Activated effector memory CD4-positive, alpha-beta T cell treated with anti-CD3 and anti-CD28 coated beads, Interleukin-2, amount 50 U/mL, for 16 hours (primary cell): ENCODE results near the gene ARID1B.

Experiments
- DNase-seq: peaks from one replicate; pipeline ENCODE4 v3.0.0-alpha.2; 2020

ARID1B gene

DNA sequence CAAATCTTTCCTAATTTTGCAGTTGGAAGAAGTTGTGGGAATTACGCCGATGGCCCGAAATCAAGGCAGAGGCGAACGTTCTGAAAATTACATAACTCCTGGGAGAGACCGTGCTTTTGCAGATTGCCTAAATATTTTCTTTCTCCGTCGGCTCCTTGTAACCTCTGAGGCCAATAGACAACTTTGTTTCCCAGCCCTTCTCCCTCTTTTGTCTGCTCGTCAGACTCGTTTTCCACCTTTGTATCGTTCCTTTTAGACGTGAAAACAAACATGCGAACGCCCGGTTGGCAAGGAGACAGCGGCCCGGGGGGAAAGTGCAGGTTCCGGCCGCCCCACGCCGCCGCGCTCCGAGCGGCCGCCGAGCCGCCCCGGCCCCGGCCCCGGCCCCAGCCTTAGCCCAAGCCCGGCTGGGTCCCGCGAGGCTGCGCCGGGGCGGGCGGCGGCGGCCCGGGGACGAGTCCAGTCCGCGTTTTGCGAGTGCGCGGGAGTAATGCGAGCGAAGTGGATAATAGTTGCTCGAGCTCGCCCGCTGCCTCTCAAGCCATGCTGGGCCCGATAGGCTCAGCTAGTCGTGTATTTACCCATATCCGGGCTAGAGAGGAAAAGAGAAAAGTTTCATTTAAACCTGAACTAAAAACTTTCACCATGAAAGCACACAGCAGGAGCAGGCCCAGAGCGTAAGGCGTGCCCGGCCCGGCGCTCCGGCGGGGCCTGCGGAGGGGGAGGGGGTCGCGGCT lies at the start of gene ARID1B:
TSS of gene ARID1B (plus strand) at position 539 of the 737 bp plus-strand sequence. CDS start 303 bp downstream, outside the sequence.
- DNase-seq, result peak; percentile 93

DNA sequence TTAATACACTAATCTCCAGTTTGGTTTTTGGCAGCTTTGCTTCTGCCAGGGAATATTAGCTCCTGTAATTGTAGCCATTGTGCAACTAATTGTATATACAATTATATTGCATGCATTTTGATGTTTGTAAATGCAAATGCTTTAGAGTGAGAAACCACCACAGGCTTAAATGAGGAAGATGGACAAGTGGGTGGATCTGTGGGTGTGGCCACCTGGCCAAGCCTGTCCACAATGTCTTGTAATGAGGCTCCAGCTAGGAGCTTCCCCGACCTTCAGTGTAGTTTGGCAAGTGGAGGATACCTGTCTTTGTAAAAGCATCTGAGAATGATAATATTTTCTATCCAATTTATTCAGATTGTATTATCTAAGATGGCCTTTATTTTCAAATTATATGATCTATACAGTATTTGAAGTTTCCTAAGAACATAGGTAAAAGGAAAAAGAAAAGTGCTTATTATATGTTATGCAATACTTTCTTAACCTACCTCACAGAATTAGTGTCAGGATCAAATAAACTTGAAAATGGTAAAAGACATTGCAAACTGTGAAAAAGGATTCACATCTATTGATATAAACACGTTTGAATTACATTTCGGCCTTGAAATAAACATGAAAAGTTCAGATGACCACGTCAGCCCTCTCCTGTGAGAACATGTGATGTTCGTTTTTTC lies 49.3 kb upstream of the ARID1B start:
- DNase-seq, result no peak

DNA sequence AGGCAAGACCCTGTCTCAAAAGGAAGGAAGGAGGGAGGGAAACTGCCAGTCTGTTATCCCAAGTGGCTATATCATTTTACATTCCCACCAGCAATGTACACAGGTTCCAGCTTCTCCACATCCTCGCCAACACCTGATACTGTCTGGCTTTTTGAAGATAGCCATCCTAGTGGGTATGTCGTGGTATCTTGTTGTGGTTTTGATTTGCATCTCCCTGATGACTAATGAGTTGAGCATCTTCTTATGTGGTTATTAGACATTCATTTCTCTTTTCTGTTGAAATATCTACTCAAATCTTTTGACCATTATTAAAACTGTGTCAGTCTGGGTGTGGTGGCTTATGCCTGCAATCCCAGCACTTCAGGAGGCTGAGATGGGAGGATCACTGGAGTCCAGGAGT lies 47.9 kb upstream of the ARID1B start:
- DNase-seq, result no peak

DNA sequence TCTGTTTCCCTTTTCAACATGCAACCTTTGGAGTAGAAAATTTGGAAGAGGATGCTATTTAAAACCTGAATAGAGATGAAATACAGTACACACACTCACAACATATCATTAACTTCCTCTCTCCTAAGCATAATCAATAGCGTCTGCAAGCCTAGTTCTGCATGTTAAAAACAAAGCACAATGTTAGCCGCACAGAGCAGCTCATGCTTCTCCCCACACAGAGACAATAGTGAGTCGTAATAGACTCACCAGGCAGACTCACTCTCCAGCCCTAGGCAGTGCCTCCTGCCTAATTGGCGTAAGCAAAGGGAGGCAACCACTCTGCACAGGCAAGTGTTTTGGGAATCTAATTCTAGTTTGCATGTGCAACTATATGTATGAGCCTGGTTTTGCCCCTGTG lies 45.8 kb upstream of the ARID1B start:
- DNase-seq, result no peak

DNA sequence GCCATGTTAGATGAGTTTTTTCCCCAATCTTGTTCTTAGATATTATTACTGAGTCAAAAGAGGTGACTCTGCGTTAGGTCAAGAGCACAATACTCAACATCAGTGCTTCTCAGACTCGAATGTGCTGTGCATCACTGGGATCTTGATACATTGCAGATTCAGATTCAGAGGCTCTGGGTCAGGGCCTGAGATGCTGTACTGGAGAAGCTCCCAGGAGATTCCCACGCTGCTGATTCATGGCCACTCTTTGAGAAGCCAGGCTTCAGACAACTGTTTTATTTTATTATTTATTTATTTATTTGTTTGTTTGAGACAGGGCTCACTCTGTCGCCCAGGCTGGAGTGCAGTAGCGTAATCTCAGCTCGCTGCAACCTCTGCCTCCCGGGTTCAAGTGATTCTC lies 41.4 kb upstream of the ARID1B start:
- DNase-seq, result no peak

DNA sequence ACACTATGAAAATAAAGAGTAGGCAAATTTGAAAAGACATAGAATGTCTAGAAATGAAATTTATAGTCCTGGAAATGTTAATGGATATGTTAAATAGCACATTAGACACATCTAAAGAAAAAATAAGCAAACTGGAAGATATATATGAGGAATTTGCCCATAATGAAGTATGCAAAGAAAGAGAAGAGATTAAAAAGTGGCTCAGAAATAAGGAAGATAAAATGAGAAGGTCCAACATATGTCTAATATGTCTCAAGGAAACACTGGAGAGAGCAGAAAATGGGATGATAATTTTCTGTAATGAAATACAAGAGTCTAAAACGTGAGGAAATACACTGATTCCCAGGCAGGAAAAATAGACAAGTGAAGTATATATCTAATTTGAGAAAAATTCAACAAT lies 36.6 kb upstream of the ARID1B start:
- DNase-seq, result no peak

DNA sequence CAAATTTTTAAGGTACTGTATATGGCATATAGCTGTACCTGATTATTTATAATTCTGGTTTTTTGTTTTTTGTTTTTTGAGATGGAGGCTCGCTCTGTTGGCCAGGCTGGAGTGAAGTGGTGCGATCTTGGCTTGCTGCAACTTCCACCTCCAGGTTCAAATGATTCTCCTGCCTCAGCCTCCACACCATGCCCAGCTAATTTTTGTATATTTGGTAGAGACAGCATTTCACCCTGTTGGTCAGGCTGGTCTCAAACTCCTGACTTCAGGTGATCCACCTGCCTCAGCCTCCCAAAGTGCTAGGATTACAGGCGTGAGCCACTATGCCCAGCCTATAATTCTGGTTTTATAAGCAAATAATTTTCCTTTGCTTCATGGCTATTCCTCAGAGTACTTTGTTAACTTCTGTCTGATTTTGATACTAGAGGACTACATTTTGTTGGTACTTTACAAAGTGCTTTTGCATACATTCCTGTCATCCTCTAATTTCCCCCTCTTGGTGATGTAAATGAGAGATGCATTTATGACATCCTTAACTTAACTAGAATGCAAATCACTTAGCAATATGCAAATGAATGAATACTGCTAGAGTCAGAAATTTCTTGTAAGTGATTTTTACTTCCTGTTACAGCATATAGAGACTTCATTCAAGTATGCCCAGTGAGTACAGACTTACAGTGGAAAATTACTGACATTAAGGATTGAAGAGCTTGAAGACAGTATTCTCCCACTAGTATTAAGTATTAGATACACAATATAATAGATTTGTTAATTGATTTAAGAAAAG lies 35.7 kb upstream of the ARID1B start:
- no peak for DNase-seq

DNA sequence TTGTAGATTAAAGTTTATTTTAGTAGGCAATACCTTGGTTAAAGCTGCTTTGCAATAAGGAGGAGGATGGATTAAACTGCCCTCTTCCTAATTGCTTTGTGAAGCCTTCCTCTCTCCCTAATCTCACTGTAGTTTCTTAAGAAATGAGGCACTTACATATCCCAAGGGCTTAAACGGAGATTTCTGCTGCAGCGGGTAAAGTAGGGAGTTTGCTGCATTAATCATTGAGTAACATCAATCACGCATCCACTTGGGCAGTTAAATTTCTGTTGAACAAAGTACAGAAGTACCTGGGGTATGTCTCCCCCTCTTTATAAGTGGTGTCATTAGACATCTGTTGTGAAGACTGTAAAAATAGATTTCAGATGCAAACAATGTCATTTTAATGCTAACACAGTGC lies 29.5 kb upstream of the ARID1B start:
- DNase-seq, result no peak

DNA sequence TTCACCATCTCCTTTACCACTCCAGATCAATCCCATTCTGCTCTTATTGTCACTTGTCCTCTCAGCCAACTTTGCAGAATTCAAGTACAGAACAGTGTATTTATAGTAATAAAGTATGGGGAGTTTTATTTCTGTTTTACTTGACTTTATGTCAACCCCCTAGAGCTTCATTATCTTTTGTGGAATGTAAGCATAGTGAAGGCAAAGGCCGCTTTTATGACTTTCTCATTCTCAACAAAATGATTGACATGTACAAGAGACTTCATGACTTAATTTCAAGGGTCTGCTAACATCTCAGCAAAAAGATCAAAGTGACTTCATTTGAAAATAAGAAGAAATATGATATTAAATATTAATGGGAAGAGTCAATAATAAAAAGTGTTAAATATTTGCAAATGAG lies 28.7 kb upstream of the ARID1B start:
- DNase-seq, result no peak

DNA sequence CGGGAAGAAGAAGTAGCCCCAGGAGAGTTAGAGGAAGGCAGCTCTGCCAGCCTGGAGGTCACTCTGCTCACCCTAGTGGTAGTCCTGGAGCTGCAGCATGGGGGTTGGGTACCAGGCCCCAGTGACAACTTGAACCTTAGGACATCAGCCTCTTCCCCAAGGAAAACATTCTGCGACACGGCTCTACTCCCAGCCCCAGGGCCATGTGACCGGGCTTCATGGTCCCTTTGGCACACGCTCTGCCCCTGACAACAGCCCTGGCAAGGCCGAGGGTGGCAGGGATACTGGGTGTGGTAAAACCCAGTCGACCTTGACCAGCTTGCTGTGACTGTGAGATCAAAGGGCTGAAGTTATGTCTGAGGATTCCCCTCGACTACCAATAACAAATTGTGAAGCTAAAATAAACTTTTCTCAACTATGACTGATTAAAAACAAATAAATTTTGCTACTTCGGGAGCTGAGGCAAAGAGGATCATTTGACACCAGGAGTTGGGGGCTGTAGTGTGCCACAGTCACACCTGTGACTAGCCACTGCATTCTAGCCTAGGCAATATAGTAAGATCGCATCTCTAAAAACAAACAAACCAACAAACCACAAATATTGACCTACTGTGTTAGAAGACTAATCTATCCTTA lies 24.4 kb upstream of the ARID1B start:
- no peak for DNase-seq

DNA sequence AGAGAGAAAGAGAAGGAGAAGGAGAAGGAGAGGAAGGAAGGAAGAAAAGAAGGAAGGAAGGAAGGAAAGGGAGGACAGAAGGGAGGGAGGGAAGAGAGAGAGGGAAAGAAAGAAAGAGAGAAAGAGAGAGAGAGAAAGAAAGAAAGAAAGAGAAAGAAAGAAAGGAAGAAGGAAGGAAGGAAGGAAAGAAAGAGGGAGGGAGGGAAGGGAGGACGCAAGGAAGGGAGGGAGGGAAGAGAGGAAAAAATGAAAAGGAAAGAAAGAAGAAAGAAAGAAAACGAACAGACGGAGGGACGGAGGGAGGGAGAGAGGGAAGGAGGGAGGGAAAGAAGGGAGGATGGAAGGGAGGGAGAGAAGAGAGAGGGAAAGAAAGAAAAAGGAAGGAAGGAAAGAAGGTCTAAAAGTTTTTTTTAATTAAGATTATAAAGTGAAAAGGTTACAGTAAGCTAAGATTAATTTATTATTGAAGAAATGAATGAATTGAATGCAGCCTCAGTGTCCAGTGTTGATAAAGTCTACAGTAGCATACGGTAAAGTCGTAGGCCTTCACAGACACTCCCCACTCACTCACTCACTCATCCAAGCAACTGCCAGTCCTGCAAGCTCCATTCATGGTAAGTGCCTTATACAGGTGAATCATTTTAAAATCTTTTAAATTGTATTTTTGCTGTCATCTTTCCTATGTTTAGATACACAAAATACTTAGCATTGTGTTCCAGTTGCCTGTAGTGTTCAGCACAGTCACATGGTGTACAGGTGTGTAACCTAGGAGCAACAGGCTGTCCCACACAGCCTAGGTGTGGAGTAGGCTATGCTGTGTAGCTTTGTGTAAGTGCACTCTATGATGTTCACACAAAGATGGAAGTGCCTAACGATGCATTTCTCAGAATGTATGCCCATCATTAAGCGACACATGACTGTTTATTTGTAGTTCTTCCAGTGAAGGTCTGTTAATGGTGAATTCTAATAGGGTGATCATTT lies 20.3 kb upstream of the ARID1B start:
- DNase-seq, result no peak

DNA sequence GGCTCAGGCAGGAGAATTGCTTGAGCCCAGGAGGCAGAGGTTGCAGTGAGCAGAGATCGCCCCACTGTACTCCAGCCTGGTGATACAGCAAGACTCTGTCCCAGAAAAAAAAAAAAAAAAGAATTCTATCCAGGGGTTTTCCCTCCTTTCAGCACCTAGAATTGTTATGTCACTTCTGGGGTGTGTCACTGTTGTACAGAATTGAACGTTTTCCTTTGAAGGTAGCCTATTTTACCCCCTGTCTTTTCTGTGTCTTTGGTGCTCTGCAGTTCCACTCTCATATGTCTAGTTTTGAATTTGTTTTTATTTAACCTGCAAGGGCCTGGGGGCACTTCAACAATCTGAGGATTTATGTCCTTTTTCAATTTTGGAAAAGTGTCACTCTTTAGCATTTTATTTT lies 19.3 kb upstream of the ARID1B start:
- no peak for DNase-seq

DNA sequence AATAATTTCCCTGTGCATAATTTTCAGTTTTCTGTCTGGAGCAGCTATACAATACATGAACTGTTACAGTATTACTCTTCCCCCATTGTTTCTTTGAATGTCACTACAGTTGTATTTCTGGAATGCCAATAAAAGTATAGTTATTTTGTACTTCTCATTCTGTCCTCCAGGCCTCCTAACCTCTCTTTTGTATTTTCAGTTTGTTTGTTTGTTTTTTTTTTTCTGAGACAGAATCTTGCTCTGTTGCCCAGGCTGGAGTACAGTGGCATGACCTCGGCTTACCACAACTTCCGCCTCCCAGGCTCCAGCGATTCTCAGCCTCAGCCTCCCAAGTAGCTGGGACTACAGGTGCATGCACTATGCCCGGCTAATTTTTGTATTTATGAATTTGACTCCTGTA lies 16.8 kb upstream of the ARID1B start:
- DNase-seq, result no peak

DNA sequence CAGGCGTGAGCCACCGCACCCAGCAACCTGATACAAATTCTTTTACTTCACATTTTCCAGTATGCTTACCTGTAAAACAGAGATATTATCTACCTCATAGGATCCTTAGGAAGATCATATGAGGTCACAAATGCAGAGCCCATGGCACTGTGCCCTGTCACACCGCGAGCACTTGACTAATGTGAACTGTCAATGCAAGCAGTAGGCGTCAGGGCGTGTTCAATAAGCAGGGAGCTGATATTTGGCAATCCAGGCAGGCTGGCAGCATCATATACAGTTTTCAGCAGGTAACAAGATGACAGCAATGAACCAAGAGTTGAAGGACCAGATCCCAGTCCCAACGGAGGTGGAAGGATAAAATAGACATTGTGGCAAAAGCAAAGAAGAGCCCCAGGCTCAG lies 14.6 kb upstream of the ARID1B start:
- DNase-seq, result no peak

DNA sequence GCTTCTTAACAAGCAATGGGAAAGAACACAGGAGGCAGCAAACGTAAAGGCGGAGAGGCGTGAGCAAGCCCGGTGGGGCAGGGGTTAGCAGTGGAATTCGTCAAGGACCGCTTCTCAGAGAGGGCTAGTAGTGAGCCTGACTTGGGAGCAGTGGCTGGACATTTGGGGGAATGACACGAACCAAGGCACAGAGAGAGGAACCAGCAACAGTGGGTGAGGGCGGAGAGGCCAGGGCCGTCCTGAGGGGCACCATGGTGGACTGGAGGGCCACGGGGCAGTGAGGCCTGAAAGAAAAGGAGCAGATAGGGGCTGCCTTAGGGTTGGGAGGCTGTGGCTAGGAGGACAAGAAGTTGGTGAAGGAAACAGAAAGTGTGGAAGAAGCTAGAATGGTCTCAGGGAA lies 12.1 kb upstream of the ARID1B start:
- no peak for DNase-seq

DNA sequence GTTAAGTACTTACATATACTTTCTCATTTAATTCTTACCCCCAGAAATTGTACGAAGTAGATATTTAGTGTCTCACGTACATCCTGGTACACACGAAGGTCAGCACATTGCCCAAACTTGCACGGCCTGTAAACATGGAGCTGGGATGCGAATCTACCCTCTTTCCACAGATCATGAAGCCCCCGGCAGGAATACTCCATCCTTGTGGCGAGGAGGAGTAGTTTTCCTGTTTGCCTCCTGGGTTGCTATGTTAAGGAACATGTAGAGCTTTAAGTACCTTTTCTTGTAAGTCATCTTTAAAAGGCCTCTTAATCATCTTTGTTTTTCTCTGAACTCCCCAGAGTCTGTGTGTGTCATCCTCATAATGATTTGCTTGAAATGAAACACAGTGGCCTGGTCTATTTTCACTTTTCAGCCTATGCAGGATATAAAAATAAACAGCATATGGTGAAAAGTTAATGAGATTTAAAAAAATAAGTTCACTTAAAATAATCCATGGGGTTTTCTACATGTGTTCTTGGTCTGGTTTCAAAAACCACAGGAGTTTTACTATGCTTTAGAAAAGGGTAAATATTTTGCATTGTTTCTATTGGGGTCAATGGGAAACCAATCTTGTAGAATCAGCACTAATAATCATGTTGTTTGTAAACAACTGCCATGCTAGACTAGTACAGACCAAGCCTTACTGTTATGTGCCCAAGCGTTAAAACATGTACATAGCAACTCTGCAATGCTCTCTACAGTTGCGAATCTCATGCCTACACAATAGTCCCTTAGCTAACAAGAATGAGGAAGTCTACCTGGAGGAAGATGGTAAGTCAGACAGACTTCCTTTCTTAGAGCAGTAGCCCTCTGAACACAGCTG lies 9.3 kb upstream of the ARID1B start:
- DNase-seq, result no peak

DNA sequence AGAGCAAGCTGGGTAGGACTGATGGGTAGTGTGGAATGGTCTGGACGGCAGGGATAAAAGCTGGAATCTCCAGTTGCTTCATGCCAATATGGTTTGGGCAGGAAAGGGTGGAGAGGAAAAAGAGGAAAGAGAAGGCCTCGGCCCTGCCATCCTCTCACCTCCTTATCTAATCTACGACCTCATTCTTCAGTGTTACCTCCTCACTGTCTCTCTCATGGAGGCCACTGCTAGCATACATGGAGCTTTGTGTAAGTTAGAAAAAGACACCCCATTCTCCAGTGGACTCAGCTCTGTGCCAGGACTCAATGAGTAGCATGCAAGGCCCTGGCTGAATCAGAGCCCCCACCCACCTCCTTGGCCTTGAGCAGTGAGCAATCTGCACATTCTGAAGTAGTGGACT lies 6.1 kb upstream of the ARID1B start:
- DNase-seq, result no peak

DNA sequence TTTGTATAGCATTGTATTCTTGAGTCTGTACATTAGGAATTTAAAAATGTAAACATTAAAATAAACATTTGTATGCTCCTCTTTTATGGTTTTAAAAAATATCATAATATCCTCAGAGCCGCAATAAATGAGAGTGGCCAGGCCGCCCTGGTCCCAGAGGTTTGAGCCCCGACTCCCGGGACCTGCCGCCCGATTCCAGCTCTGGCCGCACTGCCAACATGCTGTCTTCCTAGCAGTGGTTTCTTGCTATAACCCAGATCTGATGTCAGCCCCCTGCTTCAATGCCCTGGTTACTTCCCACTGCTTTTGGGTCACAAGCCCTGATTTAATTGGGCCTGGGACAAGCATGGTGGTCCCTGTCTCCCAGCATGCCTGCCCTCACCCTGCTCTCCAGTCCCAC lies 5.4 kb upstream of the ARID1B start:
- no peak for DNase-seq

DNA sequence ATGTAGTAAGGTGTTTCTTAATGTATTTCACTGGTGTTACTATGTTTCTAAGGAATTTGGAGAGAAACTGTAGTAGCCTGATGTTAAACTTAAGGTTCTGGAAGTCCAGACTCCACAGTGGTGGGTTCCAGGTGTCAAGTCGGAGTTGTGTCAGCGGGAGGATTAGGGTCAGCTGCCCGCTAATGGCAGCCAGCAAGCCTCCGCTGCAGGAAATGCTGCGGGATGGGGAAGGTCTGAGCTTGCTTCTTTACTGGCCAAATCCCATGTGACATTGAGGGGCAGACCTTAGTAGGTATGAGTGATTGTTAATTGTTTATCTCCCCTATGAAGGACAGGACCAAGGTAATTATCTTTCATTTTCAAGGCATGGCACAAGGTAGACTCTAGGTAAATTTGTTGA lies 3.7 kb upstream of the ARID1B start:
- no peak for DNase-seq

DNA sequence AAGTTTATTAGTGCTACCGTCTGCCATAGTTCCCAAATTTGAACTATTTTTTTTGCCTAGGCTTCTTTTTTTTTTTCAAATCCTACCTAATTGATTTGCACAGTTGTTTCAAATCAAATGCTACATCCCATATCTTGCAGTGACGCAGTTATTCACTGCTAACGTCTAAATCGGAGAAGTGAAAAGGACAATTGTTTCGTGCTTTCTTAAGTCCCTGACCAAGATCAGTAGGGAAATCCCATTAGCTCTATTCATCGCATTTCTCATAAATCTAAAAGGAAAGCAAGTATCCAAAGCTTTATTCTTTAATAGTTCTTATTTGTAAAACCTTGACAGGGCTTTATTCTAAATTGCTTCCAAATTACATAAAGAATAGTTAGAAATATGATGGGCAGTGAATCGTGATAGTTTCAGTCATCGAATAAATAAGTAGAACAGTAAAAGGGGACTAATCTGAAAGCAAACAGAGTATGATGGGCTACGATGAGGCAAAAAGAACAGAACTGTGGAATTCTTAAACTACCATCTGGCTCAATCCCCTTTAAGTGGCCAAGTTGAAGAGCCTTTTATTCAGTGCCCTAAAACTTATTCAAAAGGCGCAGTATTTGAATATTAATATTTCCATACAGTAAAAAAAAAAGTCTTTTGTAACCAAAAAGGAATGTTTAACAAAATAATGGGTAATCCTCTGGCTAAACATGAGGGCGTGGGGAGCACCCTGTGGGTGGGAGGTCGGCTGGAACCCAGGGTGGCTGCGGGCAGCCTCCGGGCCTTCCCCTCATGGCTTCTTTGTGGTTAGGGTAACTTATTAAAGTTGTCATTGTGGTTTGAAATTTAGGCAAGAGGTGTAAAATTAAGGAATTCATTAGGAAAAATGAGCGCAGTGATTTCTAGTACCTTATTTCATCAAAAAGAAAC lies 3.0 kb upstream of the ARID1B start:
- no peak for DNase-seq
